LNCaP clone FGC (cell line): ENCODE data around the gene CASQ2.
A peak's percentile ranks its signal among the peaks of the same experiment; 100 is the strongest.

ENCODE experiments used
- DNase-seq: peaks from one replicate; pipeline ENCODE4 v3.0.0-alpha.2; 2011; ENCODE audit warnings: low read depth
- H3K4me3 ChIP-seq: 2 replicates; pipeline ENCODE4 v1.5.1; 2011; ENCODE audit warnings: mild to moderate bottlenecking, low read depth, low read length, control low read depth
- CTCF ChIP-seq: IDR thresholded peaks from 2 replicates; pipeline ENCODE4 v1.5.1; 2012; ENCODE audit warnings: mild to moderate bottlenecking; ENCODE audit not compliant: control insufficient read depth, insufficient read depth; ENCODE audit errors: extremely low read depth

CASQ2 gene

GRCh38 chr1:115757856-115758255 lies 10.7 kb downstream of the CASQ2 start:
- no peak overlapping the region for H3K4me3 ChIP-seq
- no peak for DNase-seq
- no peak for TF ChIP-seq CTCF

GRCh38 chr1:115757326-115757725 lies 11.2 kb downstream of the CASQ2 start:
- no peak for DNase-seq
- no peak for TF ChIP-seq CTCF

GRCh38 chr1:115755456-115756370 lies 12.8 kb downstream of the CASQ2 start:
- DNase-seq: no peak
- H3K4me3 ChIP-seq: no peak overlapping the region

More at GRCh38 chr1:115757326-115757725, 11.2 kb downstream of the CASQ2 start:
- H3K4me3 ChIP-seq: no peak overlapping the region

GRCh38 chr1:115753830-115754229 lies 14.7 kb downstream of the CASQ2 start:
- DNase-seq: peak; percentile 43
- TF ChIP-seq CTCF: no peak
- H3K4me3 ChIP-seq: no peak overlapping the region

More at GRCh38 chr1:115755456-115756370, 12.8 kb downstream of the CASQ2 start:
- no peak for TF ChIP-seq CTCF

DNA sequence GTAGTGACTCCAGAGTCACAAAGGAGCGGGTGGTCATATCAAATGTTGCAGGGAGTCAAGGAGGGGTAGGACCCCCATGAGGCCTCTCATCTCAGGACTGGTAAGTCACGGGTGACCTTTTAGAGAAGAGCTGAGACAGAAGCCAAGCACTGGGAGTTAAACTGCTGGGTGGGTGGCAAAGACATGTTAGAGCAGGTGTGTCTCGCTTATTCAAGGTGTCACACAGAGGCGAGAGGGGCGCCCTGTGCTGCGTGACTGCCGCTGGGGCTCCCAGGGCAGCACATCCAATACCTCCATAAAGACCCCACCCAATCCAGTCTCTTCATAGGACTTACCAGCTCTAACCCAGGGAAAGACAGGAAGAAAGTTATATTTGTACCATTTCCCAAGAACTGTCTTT lies 15.2 kb downstream of the CASQ2 start:
- TF ChIP-seq CTCF: no peak
- H3K4me3 ChIP-seq: no peak overlapping the region
- no peak for DNase-seq

DNA sequence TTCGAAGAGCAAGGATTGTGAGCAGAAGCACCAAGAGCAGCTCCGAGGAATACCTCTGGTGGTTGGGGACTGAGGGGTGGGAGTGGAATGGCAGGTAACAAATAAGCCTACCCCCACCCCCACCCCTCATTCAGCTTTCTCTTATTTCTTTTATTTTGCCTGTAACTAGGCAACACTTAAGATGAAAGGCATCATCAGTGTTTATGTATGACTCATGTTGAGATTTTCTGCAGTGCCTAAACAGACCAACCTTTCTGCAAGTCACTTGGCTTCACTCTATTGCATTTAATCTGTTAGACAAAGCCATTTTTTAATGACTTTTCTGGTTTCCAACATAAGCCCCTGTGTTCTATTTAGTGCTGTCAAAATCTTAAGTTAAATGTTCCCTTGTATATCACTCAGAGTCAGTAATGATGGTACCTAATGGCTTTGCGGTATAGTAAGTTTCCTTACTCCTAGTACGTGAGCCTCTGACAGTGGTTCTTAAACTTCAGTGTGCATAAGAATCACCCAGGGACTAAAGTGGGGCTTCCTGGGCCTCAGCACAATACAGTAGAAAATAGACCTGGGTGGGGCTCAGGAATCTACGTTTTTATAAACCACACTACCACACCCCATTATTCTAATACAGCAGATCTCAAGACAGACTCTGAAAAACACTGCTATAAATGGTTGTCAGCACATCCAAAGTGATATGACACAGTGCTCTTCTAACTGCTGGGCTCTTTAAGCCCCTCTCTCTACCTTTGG lies 19.9 kb downstream of the CASQ2 start:
- no peak for DNase-seq
- no peak for TF ChIP-seq CTCF
- H3K4me3 ChIP-seq: no peak overlapping the region
